Measurements from ENCODE around the gene P2RX7. TPM values are rescaled to one million over a fixed set of nuclear protein-coding genes. Genes with fewer than 3 reads are reported as not detected.
A peak's percentile ranks its signal among the peaks of the same experiment; 100 is the strongest.

P2RX7 gene
- polyA plus RNA-seq, 3 donors, result 0.54 to 1.2 (median 0.81) TPM

GRCh38 chr12:121229826-121230537 is 97.3 kb downstream of the P2RX7 start:
- DNase-seq, result peak; percentile 68

DNA sequence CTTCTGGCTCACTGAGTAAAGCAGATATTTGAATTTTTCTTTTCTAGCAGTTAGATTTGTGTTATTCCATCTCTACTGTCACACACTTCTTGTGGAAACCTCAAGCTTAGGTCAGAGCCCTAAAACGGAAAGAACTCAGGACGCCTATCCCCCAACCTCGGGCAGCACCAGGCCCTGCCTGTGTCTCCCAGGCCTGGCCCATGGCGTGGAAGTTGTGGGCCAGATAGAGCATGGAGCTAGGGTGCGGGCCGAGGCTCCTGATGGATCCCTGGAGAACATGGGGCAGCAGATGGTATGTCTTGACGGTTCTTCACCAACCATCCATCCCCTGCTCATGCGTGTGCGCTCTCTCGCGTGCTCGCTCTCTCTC is 97.8 kb downstream of the P2RX7 start:
- no peak for DNase-seq

- DNase-seq, result no peak
These were observed 99.5 kb downstream of the P2RX7 start for GRCh38 chr12:121232163-121232562.

DNA sequence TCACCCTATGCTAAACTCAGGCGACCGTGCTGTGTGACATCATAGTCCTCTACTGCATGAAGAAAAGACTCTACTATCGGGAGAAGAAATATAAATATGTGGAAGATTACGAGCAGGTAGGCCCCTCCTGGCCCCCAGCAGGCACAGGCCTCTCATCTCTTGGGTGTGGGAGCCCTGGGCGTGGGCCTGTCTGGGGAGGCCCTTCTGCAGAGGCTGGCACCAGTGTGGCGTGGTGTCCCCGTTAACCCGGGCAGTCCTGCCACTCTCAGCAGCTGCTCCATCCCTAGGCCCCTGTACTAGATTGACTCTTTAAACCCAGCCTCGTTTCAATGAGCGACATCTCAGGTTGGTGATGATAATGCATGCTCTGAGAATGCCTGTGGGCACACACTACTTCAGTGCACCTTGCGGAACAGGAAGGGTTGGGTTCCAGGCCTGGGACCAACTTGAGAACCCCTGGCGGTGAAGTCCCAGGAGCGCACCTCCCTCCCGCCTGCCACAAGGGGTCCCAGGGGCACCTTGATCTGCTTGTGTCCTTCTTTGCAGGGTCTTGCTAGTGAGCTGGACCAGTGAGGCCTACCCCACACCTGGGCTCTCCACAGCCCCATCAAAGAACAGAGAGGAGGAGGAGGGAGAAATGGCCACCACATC is 100.4 kb downstream of the P2RX7 start:
- DNase-seq, result no peak

GRCh38 chr12:121233628-121234020 is 100.9 kb downstream of the P2RX7 start:
- no peak for DNase-seq

DNA sequence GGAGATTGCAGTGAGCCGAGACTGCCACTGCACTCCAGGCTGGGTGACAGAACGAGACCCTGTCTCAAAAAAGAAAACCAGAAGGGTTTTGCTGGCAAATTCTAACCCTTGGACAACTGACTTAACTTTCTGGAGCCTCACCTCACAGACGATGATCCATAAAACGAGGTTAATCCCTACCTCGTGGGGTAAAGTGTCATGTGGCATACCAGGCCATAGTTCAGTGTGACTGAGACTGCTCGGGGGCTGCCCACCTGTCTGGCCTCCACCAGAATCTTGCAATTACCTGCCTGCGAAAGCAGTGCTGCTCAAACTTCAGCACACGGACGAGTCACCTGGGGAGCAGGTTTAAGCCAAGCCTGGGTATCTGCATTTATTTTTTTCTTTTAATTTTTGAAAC is 104.1 kb downstream of the P2RX7 start:
- DNase-seq, result no peak

DNA sequence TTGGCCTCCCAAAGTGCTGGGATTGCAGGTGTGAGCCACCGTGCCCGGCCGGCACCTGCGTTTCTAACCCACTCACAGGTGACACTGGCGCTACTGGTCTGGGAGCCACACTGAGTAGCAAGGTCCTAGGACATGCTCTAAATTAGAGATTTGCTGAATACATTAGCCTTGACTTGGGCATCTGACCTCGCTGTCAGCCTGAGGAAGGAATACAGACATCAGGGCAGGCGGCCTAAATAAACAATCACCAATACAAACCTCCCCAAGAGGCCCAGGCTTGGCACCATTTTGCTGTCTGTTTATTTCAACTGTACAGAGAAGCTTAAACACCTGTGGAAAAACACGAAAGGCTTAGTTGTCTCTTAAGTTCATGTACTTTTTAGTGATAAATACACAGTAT is 104.7 kb downstream of the P2RX7 start:
- DNase-seq, result no peak

Other genes with a start within 250 kb of the P2RX7 start
- 10 to 100 TPM; 79.8 to 87.8 (median 84.0) TPM for gene SPPL3, start 228.5 kb upstream of the P2RX7 start, polyA plus RNA-seq (ENCODE audit: insufficient read length in 3 of 3)
- 10 to 100 TPM; 20.9 to 25.7 (median 25.2) TPM for gene HNF1A, start 154.3 kb upstream of the P2RX7 start, polyA plus RNA-seq (ENCODE audit: insufficient read length in 3 of 3)
- 10 to 100 TPM; 17.2 to 18.8 (median 18.8) TPM for gene C12orf43, start 116.4 kb upstream of the P2RX7 start, polyA plus RNA-seq (ENCODE audit: insufficient read length in 3 of 3)
- gene OASL, start 93.6 kb upstream of the P2RX7 start, polyA plus RNA-seq (ENCODE audit: insufficient read length in 3 of 3), result under 1 TPM in 1 of 3 donors, not detected in 2; 0.03 TPM
- gene P2RX4, start 77.3 kb downstream of the P2RX7 start, polyA plus RNA-seq (ENCODE audit: insufficient read length in 3 of 3), result 10 to 100 TPM; 33.6 to 39.6 (median 33.8) TPM
- gene CAMKK2, start 163.8 kb downstream of the P2RX7 start, polyA plus RNA-seq (ENCODE audit: insufficient read length in 3 of 3), result 10 to 100 TPM; 36.3 to 41.1 (median 37.2) TPM
- 100 to 1,000 TPM; 130 to 200 (median 171) TPM for gene ANAPC5, start 219.5 kb downstream of the P2RX7 start, polyA plus RNA-seq (ENCODE audit: insufficient read length in 3 of 3)